EL (cell line): ENCODE measurements around the gene MYD88.

Experiments
- DNase-seq: peaks from one replicate; pipeline ENCODE4 v3.0.0-alpha.2; 2016

The MYD88 gene

DNA sequence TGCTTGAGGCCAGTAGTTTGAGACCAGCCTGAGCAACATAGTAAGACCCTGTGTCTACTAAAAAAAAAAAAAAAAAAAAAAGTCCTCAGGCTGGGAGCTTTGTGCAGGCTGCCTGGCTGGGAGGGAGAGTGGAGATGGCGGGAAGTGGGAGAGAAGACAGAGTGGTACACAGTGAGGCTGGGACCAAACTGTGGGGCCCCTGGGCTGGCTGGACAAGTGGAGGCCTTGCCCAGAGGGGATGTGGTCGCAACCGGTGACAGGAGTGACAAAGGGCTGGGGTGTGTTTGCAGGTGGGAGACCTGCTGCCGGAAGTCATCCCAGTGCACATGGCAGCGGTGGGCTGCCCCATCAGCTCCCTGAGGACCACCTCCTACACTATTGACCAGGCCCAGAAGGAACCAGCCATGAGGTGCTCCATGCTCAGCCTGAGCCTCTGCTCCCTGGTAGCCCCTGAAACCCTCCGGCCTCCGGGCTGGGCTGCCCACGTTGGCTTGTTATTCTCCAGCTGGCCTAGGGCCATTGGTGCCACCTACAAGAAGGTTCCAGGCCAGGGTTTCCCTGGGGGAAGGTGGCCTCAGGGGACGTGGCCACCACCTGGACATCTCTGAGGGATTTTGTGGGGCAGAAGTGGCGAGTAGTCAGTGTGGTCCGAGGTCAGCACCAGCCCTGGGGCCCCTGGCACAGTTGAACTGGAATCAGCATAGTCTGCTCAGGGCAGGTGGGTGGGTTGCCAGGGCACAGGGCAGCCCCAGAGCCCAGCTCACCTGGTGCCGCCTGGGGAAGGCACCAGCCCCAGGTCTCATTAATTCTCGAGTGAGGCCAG lies 24.2 kb upstream of the MYD88 start:
- no peak for DNase-seq

DNA sequence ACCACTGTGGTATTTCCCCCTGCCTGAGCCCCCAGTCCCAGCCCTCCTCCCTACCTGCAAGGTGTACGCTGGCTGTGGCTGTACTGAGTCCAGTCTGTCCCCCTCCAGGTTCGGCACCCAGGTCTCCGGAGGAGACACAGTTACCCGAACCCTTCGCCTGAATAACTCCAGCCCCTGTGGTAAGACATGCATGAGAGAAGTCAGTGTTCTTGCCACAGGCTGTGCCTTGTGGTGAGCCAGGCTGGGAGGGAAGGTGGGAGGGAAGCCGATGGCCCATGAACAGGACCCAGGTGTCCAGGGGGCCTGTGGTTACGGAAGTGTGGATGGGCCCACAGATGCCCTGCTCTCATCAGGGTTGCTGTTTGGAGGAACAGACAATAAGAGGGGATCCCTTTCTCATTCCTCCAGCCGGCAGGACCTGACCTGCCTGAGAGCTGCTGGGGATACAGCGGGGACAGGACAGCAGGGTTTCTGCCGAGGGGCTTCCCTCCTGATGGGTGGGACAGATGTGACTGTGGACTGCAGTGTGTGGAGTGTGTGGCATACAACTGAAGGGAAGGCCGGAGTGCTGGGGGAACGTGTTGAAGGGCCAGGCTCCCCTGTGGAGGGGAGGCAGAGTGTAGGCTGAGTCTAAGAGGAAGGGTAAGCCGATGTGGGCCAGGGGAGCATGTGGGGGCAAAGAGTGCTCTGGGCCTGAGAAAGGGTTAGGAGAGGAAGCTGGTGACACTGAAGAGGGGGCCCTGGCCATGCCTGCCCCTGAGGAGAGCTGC lies 23.4 kb upstream of the MYD88 start:
- no peak for DNase-seq

DNA sequence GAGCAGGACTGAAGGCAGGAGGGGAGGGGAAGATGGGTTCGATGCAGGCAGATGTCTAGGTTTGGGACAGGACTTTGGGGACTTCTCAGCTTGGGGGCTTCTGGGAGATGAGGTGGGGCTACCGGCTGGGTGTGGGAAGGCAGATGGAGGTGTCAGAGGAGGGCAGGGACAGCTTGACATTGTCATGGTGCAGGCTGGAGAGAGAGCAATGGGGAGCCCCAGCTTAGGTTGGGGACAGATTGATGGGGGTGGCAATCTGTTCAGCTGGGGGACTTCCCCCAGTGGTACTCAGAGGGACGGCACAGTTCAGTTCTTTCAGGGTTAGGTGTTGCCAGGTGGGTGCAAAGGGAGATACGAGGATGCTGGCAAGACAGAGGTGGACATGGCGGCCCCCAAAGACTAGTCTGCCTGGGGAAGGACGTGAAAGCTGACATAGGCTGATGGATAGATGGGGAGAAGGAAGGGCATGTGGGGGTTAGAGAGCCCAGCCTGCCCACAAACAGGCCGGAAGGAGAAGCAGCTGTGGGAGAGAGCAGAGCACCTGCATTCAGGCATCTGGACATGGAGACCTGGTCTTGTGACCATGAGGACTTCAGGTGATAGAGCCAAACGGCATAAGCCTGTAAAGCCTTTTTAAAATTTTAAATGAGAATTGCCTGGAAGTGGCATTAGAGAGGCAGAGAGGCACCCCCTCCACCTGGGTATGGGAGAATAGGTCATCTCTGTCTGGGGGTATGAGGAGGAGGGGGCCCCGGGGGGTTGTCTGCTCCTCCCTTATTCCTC lies 22.6 kb upstream of the MYD88 start:
- DNase-seq = no peak

DNA sequence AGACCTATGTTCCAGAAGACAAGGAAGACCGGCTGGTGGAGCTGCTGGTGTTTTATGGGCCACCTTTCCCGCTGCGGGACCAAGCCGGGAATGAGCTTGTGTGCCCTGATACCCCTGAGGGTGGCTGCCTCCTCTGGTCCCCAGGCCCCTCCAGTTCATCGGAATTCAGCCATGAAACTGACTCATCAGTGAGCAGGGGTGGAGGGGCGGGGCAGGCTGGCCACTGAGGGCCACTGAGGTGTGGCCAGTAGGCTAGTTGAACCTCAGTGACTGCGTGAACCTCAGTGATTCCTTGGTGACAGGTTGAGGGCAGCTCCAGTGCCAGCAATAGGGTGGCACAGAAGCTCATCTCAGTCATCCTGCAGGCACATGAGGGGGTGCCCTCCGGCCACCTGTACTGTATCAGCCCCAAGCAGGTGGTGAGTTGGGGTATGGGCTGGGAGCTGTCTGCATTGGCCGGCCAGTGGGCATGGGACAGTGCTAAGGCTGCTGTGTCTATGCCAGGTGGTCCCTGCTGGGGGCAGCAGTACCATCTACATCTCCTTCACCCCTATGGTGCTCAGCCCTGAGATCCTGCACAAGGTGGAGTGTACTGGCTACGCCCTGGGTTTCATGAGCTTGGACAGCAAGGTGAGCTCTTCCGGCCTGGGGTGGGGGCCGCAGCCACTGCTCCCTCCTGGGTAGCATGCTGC lies 21.8 kb upstream of the MYD88 start:
- DNase-seq = no peak

DNA sequence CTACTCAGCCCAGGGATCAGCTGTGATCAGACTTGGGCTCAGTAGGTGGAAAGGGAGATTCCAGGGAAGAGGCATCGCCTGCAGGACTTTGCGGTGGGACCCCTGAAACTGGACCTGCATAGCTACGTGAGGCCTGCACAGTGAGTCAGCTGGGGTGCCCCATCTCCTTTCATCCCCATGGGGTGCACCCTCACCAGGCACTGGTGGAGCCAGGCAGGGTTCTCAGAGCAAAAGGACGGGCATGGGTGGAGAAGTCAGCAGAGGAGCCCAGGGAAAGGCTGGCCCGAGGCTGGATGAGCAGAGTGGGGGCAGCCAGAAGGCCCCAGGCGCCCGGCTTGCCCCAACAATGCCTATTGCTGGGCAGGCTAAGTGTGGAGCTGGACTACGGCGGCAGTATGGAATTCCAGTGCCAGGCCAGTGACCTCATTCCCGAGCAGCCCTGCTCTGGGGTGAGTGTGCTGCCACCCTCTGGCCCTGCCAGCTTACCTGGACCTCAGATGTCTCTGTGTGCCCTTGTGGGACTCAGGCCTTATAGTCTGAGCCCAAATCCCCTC lies 21.2 kb upstream of the MYD88 start:
- no peak for DNase-seq

DNA sequence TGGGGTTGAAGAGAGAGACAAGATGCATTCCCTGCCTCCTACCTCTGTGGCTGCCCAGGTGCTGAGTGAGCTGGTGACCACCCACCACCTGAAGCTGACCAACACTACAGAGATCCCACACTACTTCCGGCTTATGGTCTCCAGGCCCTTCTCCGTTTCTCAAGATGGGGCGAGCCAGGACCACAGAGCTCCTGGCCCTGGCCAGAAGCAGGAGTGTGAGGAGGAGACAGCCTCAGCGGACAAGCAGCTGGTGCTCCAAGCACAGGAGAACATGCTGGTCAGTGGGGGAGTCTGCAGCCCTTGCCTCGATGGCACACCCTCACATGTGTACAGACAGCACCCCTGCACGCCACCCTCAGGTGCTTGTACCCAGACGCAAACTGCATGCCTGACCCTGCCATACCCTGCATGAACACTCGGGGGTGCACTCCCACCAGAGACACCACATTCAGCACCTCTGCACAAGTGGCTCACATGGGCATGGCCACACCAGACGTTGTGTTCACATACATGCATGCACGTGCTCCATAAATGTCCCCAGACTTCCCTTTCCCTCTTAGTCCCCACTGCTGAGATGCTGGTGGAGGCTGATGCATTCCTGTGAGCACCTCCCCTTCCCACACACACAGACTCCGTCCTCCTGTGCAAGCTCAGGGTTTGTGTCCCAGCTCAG lies 20.6 kb upstream of the MYD88 start:
- DNase-seq = peak; percentile 63

DNA sequence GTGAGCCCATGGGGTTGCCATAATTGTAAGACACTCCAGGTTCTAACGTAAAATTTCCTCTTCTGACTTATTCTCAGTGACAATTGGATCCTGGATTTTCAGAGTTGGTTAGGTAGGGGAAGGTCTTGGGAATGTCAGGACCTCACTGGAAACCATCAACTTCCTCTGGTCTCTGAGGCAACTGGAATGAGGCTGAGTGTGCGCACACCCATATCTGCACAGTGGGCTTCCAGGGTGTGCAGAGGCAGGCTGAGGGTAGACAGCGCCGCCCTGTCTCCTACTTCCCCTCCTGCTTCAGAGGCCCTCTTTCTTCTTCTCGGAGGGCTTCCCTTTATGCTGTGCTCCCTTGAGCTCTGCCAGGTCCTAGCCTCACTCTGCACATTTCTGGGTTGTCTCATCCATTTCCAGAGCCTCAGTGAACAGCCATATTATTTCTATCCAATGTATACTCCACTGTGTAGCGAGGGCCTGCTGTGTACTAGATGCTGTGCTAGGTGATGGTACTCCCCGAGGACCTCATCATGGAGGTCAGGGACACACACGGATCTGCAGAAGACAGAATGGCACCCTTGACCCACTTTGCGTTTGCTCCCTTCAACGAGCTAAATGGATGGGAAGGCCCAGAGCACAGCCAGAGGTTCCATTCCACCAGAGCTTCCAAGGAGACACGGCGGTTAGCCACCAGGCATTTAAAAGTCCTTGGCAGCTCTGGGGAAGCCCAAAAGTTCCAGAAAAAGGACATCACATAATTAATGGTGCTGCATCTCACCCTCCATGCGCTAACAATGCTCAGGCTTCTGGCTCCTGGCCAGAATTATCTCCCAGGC lies 19.8 kb upstream of the MYD88 start:
- no peak for DNase-seq

DNA sequence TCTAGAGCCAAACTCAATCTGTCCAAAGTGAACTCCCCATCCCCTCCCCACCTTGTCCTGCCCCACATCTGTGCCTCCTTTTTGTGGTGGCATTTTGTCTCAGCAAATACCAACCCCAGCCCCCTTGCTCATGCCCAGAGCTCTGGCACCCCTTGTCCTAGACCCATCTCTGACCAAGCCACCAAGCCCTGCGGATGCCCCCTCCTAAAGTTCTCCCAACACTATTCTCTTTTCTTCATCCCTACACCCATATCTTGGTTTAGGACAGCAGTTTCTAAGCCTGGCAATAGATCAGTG lies 19.3 kb upstream of the MYD88 start:
- no peak for DNase-seq

DNA sequence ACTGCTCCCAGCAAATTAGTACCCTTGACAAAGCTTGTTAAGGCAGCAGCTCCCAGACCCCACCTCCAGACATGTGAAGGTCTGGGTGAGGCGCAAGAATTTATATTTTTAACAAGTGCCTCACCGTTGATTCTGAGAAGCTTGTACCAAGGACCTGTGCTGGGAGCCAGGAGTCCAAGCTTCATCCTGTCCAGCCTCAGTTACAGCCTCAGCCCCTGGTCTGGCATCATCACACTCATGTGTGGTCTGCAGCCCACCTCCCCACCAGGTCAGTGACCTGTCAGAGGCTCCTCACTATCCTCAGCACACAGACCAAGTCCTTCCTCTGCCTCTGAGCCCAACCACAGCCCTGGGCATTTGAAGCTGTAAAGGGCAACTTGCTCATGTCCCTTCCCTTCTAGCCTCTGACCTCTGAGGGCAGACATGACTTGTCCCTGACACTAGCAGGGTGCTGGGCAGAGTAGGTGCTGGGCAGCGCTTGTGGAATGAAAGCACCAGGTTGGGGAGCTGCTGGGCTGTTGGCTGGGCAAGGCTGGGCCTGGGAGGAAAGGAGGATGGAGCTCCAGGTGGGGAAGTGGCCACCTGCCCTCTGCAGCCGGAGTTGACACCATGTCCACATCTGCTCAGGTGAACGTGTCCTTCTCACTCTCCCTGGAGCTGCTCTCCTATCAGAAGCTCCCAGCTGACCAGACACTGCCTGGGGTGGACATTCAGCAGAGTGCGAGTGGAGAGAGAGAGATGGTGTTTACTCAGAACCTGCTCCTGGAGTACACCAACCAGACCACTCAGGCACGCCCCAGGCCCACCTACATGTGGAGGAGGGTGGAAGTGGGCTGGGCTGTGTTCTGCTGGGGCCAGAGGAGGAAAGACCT lies 18.4 kb upstream of the MYD88 start:
- no peak for DNase-seq

DNA sequence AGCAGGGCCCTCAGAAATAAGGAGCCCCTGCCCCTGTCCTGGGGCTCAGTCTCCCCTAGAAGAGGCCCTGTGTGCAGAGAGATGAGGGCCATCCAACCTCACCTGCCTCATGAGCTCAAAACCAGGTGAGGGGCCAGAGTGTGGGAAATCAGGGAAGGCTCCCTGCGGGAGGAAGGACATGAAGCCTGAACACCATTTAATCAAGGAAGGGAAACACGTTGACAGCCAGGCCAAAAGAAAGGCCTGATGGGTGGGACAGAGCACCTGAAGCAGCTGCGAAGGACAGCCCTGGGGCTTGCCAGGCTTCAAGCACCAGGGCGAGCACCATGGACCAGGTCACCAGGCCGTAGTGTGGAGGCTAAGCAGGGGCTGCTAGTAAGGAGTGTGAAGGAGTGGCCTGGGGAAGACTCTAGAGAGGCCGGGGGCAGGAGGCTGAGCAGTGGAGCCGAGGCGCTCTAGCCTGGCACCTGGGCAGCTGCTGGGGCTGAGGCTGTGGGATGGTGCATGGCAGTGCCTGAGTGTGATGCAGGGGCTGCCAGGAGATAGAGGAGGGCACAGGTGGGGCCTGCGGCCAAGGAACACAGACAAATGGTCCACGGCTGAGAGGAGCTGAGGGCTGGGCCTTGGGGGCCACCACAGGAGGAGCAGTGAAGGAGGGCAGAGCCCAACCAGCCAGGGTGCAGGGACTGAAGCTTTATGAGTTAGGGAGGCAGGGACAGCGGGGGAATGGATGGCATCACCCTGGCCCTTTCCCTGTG lies 17.6 kb upstream of the MYD88 start:
- DNase-seq = no peak

DNA sequence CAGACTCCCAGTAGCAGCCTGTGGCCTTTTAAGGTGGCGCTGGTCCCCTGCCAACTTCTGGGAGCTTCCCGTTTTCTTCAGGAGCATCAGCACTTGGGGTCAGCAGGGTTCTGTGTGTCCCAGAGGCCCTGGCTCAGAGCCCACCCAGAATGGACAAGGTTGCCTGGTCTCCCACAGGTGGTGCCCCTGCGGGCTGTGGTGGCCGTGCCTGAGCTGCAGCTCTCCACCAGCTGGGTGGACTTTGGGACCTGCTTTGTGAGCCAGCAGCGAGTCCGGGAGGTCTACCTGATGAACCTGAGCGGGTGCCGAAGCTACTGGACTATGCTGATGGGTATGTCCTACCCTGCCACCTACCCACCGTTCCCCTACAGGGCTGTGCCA lies 17.0 kb upstream of the MYD88 start:
- no peak for DNase-seq

DNA sequence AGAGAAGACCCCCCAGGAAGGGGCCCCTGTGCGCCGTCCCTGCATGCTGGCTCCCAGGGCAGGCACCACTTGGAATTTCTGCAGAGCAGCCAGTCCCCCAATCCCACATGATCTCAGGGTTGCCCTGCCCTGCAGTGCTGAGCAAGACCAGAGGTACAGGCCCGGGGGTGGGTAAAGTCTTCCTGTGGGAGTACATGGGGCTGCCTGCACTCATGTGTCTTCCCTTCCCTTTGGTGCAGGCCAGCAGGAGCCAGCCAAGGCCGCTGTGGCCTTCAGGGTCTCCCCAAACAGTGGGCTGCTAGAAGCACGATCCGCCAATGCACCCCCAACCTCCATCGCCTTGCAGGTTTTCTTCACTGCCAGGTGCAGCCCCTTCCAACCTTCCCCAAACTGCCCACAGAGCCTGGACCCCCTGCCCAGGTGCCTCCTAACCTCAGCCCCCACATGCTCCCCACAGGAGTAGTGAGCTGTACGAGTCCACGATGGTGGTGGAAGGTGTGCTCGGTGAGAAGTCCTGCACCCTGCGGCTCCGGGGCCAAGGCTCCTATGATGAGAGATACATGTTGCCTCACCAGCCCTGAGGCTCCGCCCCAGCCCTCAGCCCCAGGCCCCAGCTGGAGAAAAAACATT lies 16.5 kb upstream of the MYD88 start:
- no peak for DNase-seq

DNA sequence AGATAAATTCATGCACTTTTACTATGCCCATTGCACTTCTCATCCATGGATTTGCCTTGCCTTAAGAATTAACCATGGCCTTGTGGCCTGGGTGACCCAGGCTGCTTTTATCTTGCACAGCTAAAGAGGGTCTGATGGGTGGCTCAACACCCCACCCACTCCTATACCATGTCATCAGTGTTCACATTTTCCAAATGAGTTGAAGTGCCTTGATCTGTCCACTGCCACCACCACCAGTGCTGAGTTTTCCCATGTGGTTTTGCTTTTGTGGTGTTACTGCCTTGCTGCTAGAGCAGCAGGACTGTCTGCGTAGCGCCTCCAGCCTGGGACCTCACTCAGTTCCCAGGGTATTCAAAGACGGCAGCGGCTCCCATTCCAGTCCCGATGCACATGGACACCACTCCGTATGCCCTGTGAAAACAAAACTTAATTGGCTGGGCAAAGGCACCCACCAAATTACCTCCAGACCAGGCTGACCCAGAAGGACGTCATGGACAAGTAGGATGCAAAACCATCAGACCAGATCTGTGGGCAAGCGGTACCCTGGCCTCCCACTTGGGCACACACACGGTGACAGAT lies 15.7 kb upstream of the MYD88 start:
- DNase-seq = no peak

DNA sequence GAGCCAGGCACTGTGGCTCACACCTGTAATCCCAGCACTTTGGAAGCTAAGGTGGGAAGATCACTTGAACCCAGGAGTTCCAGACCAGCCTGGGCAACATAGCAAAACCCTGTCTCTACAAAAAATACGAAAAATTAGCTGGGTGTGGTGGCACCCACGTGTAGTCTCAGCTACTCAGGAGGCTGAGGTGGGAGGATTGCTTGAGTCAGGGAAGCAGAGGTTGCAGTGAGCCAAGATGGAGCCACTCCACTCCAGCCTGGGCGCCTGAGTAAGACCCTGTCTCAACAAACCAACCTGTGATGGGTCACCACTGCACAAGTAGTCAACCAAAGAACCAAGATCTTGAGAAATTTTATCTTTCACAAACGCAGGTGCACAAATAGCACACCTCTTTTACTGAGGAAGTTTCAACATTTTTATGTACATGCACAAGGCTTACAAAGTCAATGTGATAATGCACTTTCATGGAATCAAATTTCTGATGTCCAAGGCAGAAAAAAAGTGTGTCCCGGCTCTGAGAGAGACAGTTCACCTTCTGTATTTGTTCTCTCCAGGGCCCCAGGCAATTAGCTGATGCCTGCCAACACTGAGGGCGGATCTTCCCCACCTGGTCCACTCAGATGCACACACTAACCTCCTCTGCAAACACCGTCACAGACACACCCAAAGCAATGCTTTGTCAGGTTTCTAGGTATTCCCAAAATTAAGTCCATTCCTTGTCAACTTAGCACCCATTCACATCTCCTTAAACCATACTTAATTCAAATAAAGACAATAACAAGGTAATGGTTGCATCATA lies 13.9 kb upstream of the MYD88 start:
- no peak for DNase-seq

DNA sequence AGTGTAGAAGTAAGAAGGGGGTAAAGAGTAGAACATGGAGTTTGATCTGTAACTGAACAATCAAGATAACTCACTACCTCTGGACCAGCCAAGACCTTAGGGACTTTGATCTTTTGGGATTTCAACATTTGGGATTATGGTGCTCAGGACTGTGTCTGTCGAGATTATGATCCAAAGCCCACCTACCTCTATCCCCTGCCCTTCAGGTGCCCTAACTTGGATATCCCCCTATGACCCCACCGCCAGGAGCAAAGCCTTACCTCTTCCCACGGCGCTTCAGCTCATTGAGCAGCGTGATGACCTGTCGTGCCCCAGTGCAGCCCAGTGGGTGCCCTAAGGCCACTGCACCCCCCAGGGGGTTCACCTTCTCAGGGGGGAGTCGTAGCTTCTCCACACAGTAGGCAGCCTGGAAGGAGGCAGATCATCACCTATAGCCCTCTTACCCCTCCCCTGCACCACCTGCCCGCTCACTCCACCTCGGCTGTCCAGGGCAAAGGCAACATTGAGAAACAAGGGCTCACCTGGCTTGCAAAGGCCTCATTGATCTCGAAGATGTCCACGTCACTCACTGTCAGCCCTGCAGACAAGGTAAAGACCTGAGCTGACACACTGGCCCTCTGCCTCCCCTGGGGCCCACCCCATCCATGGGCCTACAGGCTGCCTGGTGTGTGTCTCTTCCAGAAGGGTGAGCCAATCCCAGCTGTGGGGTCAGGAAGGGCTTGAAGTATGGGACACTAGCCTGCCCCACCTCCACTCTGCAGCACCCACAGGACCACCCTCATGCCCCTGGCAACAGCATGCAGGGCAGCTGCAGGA lies 12.9 kb upstream of the MYD88 start:
- no peak for DNase-seq

DNA sequence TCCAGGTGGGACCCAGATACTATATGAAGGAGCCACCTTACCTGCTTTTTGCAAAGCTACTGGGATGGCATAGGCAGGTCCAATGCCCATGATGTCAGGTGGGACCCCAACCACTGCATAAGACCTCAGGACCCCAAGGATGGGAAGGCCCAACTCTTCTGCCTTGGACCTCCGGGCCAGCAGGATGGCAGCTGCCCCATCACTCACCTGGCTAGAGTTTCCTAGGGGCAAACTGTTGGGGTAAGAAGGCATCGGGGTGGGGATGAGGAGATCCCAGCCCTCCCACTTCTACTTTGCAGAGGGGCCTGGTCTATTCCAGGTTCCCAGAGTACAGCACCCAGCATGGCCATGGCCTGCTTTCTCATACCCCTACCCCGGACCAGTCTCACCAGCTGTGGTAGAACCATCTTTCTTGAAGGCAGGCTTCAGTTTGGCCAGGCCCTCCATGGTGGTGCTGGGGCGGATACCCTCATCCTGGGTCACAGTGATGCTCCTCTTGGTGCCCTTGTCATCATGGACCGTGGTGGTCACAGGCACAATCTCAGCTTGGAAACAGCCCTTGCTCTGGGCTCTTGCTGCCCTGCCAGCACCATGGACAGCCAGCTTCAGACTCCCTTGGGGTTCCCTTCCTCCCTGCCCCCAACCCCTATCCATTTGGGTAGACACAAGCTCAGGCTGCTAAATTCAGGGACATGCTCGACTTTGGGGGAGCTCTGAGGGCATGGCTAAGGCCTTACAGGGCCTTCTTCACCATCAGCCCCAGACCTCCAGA lies 12.2 kb upstream of the MYD88 start:
- DNase-seq = no peak
